NCI-H1694 treated with DMSO at 0.1 percent for 48 hours (cell line): ENCODE measurements around the gene CPZ.

ENCODE experiments used
- DNase-seq: peaks from one replicate; lab custom pipeline; 2025; lab: John Stamatoyannopoulos, UW

Gene CPZ

DNA sequence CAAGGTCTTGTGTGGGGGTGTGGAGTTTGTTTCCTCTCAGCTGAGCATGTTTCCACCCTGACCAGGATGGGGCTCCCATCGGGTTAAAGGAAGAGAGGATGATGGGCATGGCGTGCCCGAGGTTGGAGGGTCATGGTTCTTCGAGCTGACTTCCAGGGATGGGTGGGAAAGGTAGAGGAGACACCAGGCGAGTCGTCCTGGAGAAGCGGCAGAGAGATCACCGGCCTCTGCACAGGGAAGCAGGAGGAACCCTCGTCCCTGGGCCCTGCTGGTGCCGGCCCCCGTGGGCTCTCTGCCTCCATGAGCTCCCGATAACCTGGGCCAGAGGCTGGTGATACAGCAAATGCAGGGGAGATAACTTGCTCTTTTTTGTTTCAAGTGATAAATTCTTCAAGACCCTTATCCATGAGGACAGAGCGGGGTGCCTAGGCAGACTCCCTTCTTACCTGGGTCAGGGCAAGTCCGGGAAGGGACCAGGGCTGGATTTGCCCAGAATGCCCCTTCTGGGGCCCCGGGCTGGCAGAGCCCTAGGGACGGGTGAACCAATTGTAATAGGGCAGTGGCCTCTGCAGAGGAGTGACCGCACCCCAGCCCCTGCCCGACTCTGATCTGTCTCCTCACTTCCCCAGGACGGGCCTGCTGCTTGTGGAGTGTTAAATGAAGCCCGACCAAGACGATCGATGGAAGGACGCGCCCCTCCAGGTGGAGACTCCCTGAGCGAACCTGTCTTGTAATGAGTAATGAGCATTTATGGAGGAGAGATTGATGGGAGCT is 63.0 kb downstream of the CPZ start:
- DNase-seq = no peak

DNA sequence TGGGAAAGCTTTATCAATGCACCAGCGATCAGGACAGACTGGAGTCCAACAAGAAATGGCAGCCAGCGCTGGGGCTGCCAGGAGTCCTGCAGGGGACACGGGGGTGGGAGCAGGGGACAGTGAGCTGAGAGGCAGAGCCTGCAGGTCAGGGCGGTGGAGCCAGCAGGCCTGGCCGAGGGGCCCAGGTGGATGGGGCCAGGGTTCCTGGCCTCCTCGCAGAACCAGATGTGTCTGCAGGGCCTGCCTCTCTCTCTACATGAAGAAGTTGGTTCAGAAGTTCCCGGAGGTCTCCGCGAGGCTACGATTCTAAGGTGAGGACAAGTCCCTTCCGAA is 63.6 kb downstream of the CPZ start:
- DNase-seq = no peak

DNA sequence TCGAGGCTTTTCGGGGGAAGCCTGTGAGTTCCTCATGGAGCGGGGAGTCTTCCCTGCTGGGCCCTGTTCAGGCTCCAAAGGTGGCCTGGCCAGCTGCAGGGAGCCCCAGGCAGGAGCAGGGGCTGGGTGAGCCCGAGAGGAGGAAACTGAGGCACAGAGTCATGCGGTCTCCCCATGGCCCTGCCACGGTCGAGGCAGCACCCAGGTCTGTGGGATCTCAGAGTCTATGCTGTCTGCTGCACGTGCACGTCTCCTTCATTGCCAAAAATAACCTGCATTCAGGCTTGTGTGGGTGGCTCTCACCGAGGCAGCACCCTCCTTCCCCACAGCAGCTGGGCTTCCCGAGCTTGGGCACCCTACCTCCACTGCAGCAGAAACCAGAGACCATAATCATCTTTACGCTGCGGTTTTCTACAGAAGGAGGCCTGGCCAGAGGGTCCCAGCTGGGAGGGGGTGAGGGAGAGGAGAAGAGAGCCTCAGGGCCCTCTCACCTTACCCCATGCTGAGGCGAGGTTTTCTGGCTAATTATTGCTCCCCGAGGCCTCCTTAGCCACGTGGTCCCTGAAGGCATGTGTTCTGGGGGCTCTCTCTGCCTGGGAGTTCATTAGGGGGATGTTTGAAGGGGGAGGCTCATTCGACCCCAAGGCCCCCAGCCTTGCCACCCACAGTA is 64.3 kb downstream of the CPZ start:
- no peak for DNase-seq

DNA sequence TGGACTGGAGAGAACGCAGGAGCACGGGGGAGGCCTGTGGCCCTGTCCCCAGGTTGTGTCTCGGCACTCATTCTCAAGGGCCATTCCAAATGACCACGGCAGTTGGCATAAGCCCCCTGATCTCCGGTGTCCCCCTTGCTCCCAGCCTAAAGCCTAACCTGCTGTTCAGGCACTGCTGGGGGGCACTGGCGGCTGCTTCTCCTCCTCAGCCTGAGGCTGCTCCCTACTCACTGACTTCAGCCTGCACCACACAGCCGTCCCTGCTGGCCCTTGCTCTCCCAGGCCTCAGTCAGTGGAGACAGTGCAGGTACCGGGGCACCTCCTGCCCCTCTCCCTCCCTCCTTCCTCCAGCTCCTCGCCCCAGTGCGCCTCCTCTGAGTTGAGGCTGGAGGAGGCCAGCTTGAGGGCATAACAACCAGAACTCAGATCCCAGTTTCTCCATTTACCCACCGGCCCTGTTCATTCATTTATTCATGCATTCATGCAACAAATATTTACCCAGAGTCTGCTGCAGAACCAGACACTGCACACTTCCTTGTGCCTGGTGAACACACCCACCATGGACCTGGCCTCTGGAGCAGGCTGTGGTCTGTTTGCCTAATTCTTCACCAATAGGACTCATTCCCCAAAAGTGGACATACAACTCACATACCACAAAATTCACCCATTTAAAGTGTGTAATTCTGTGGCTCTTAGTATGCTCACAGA is 65.0 kb downstream of the CPZ start:
- no peak for DNase-seq

DNA sequence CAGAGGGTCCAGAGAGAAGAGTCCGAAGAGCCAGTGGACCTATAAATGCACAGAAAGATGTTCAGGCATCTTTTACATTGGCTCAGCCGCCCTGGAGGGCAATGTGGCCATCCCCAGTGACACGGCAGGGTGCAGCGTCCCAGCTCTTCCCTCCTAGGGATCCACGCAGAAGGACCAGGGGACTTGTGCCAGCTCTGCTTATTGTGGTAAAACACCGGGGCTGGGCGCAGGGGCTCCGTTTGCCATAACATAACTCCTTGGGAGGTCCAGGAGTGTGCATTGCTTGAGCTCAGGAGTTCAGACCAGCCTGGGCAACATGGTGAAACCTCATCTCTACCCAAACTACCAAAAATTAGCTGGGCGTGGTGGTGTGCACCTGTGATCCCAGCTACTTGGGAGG is 70.2 kb downstream of the CPZ start:
- DNase-seq = no peak

DNA sequence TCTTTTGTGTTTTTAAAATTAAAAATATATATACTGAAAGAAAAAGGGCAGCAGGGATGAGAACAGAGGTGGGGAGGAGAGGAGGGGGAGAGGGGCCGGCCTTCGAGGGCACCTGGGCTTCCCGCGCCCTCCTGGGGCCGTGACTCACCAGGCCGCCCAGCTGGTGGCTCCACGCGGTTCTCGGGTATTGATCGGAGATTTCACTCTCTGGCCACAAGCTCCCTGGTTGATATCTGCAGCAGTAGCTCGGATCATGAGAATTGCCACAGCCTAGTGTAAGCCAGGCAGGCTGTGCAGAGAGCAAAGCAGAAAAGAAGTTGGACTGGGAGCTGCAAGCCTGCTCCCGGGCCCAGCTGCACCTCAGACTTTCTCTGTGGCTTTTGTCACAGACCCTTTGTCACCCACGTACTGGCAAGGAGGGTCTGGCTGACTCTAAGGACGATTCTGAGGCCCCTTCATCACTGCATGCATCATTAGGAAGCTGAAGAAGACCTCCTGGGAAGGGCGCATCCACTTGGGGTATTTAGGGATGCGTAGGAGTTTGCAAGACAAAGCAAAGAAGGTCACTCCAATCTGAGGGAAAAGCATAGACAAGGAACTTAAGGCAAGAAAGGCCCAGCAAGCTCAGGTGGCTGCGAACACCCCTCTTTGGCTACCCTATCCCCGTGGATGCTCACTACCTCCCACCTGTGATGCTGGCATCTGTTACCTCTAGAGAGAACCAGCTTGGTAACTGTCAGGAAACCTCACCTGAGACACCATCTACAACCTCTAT is 71.7 kb downstream of the CPZ start:
- no peak for DNase-seq

DNA sequence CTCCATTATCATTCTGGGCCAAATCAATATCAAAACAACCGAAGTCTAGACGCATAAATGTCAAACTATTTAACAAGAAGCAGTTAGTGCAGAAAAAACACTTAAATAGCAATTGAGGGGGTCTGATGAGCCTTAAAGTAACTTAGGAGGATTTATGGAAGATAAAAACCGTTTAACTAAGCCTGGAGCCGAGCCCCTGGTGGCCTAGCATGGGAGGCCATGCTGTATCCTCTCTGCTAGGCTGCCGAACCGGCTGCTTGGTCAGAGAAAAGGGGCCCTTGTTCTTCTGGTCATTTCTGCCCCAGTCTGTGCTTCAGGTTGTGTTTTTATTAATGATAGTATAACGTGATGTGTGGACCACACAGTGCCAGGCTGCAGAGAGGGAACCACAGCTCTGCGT is 72.4 kb downstream of the CPZ start:
- no peak for DNase-seq

DNA sequence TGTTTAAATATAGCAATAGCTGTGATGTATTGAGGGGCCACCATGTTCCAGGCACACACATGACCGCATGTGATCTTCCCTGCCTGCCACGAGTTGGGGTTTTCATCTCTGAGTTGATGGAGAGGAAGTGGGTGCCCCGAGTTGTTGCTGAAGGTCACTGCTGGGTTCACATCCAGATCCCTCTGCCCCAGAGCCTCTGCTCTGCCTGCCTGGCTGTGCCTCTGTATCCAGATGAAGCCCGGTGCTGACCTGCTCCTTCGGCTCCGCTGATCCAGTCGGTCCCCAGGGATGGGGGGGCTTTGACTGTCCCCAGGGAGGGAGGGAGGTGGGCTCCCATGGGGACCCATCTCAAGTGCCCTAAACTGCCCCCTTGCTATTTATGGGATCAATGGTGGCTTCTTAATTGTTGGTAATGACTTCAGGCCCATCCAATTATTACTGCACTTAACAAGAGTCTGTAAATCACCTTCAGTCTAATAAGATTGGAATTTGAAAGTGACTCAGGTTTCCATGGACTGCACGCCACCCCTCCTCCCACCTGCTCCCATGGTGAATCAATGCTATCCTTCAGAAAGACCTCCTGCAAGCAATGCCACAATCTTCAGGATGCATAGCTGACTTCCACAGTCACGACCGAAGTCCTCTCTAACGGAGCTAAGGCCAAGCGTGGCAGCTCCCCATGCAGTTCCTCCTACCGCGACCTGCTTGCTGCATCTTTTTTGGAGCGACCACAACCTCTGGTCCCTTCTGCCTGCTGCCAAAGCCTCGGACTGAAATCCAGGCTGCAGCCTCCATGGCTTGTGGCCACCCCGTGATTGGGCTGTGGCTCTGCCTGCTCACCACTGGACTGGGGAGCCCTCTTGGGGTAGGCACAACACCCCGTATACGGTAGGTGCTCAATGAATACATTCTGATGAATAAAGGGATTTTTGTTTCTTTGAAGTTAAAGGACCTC is 73.1 kb downstream of the CPZ start:
- no peak for DNase-seq

DNA sequence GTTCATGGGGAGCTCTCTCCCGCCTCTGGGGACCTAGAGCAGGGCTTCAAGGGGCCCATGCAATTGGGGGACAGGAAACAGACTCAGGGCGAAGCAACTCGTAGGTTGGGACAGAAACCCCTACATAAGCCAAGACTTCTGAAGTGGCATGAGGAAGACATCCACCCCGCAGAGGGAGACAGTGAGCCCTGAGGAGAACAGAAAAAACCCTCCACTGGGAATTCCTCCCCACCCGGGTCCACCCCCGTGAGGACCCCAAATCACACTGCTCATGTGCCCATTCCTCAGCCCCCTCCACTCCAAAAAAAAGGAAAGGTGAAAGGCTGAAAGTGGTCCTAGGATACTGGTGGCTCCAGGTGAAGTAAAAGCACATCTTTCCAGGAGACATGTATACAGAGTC is 74.0 kb downstream of the CPZ start:
- no peak for DNase-seq
